GM21737 (cell line): Measurements from ENCODE around the gene MAGI1.
"Not testable (repeated sequence)": the region's sequence is repeated elsewhere in the genome, so short reads cannot be mapped to it uniquely, and the experiment has no call there.

Source experiments
- ATAC-seq: cut with Tn5 transposase; IDR thresholded peaks from one replicate; pipeline ENCODE4 v1.9.1; 2021; ENCODE audit warnings: mild to moderate bottlenecking, moderate library complexity; ENCODE audit not compliant: unreplicated experiment

MAGI1 gene

DNA sequence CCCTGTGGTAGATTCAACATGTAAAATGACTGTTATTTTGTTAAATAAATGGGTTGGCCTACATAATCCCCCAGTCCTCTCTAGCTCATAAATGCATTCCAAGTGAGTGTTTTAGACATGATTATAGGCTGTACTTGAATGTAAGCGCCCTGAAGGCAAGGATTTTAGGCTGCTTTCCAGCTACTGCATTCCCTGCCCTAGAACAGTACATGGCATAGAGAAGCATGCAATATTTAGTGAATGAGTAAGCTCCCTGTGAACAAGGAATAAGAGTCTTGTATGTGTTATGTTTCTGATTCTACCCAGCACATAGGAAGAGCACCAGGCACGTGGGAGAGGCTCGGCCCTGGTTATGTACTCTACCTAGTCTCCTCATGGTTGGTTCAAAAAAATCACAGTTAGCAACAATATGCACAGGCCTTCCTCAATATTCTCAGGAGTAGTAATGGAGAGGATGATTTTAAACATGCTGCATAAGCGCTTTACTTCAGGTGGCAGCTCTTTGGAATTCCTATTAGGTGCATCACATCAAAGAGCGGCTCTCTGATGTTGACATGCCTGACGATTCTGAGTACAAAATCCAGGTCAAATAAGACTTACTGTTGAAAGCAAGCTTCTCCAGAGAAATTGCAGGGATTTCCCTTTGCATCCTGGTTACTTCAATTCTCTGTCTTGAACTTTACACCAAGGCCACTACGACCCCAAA lies 456.6 kb downstream of the MAGI1 start:
- no peak for ATAC-seq

GRCh38 chr3:65581313-65581712 lies 457.4 kb downstream of the MAGI1 start:
- no peak for ATAC-seq

- no peak for ATAC-seq
Measured at GRCh38 chr3:65578861-65579260, 459.9 kb downstream of the MAGI1 start.

DNA sequence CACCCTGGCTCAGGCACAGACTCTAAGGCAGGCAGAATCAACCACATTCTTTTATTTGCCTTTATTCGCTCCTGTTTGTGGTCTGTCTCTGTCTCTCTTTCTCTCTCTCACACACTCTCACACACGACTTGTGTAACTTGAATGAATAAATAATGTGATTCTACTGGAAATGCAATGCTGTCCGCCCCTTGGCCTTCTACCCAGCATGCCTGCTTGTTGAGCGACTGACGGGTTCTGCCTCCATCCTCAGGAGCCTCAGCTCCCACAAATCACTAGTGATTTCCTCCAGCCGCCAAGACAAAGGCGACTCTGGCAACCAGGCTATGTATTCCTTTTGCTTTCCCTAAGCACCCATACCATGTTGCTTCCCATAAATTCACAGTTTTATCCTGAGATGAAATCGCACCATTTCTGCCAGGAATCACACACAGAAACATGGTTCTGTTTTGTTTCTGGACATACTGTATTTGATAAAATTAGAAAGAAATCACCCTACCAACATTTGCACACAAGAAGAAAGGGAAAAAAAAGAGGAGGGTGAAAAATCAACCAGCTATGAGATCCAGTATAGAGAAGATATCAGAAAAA lies 460.8 kb downstream of the MAGI1 start:
- ATAC-seq = no peak

- ATAC-seq = no peak
Measured at GRCh38 chr3:65576966-65577365, 461.8 kb downstream of the MAGI1 start.

DNA sequence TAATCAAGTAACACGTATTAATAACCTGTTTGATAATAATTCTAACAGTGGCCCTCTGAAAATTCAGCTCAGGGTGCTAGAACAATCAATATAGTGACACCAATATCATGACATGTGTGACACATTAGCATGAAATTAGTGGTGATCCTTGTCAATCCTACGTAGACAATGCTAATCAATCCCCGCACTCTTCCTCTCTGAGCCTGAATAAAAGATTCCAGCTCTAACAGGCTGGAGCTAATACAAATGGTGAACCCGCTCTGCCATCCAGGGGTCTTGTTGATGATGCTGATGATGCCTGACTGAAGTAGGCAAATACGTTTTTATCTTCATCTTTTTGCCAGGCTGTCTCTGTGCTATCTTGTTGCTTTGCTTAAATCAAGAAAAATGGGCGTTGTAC lies 462.5 kb downstream of the MAGI1 start:
- no peak for ATAC-seq

DNA sequence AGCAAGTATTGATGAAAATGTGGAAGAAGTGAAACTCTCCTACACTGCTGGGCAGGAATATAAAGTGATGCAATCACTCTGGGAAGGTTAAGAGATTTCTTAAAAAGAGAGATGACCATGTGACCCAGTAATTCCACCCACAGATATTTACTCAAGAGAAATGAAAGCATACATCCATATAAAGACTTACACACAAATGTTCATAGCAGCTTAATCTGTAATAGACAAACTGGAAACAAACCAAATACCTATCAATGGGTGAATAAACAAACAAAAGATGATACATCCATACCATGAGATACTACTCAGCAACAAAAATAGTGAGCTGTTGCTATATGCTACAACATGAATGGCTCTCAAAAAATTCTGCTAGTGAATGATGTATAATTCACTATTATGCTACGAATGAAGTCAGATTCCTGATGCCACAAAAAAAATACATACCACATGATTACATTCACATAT lies 463.3 kb downstream of the MAGI1 start:
- no peak for ATAC-seq

DNA sequence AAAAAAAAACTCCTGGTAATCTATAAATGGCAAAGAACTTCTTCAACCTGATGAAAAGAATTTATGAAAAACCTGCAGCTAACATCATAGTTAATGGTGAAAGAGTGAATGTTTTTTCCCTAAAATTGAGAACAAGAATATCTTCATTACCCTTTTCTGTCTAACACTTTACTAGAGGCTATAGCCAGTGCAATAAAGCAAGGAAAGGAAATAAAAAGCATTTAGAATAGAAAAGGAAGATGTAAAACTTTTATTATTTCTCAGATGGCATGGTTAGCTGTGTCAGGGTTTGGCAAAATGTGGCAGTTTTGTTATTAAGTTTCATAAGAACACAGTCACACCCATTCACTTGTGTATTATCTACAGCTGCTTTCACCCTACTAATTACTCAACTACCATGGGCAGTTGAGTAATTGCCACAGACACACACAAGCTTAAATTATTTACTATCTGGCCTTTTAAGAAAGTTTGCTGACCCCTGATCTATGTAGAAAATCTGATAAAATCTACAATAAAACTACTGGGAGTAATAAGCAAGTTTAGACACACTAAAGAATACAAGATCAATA lies 465.1 kb downstream of the MAGI1 start:
- no peak for ATAC-seq

- ATAC-seq = no peak
Measured at GRCh38 chr3:65572175-65572777, 466.4 kb downstream of the MAGI1 start.

DNA sequence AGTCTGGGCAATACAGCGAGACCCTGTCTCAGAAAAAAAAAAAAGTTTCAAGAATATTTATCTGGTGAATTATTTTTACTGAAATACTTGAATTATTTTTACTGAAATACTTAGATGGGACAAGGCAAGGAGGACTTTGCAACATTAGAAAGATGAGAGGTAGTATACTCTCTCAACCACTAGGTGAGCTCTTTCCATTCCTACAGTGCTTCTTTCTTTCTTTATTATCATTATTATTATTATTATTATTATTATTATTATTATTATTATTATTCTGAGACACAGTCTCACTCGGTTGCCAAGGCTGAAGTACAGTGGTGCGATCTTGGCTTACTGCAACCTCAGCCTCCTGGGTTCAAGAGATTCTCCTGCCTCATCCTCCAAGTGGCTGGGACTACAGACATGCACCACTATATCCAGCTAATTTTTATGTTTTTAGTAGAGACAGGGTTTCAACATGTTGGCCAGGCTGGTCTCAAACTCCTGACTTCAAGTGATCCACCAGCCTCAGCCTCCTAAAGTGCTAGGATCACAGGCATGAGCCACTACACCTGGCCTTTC lies 468.8 kb downstream of the MAGI1 start:
- no peak for ATAC-seq

DNA sequence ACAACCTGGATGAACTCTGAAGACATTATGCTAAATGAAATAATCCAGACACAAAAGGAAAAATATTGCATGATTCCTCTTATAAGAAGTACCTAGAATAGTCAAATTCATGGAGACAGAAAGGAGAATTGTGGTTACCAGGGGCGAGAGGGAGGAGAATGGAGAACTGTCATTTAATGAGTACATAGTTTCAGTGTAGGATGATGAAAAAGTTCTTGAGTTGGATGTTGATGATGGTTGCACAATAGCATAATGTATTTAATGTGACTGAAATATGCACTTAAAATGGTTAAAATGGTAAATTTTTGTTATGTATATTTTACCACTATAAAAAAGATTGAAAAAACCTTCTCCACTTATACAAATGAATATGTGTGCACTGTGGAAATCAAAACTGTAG lies 469.6 kb downstream of the MAGI1 start:
- ATAC-seq = no peak

- no peak for ATAC-seq
Measured at GRCh38 chr3:65568497-65568896, 470.2 kb downstream of the MAGI1 start.

GRCh38 chr3:65565744-65566143 lies 473.0 kb downstream of the MAGI1 start:
- not testable (repeated sequence) for ATAC-seq

GRCh38 chr3:65564483-65564882 lies 474.2 kb downstream of the MAGI1 start:
- no peak for ATAC-seq

GRCh38 chr3:65563861-65564260 lies 474.9 kb downstream of the MAGI1 start:
- ATAC-seq = no peak

DNA sequence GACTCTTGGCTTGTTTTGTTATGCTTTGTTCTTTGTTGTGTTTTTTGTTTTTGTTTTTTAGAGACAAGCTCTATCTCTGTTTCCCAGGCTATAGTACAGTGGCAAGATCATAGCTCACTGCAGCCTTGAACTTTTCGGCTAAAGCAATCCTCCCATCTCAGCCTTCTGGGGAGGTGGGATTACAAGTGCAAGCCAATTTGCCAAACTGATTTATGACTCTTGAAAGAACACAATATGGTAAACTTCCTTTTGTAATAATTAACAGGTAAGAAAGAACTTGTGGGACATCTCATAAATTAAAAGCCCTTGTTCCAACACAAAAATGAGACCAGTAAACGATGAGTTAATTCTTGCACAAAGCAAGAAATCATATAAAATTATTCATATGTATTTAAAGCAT lies 476.3 kb downstream of the MAGI1 start:
- ATAC-seq = no peak

DNA sequence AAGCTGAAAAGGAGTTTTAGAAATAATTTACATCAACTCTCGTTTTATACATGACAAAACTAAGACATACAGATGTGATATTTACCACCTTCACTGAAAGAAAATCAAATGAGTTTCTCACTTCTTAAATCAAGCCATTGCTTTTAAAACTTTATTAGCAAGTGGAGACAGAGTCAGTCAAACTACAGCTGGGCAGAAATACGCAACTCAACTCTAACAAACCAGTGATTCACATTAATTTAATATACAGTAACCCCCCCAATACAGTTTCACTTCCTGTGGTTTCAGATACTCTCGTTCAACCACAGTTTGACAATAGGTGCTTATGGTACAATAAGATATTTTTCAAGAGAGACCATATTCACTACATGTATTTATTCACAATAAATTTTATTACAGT lies 477.1 kb downstream of the MAGI1 start:
- no peak for ATAC-seq

DNA sequence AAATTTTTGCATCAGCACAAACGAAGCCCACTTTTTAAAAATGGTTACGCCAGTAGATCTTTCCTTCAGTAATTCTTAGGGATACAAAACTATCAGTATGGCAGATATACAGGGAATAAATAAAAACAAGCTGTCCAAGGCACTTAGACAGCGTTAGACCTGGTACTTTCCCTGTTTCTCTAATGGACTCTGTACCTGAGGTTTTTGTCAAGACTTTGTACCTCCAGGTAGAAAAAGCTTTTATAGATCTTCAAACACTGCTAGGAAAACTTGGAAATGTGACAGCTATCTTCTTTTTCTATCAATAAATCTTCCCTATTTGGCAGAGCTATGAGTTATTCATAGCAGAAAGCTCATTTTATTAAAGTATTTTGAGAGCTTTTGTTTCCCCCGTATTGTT lies 477.8 kb downstream of the MAGI1 start:
- ATAC-seq = no peak

GRCh38 chr3:65560133-65560532 lies 478.6 kb downstream of the MAGI1 start:
- no peak for ATAC-seq

DNA sequence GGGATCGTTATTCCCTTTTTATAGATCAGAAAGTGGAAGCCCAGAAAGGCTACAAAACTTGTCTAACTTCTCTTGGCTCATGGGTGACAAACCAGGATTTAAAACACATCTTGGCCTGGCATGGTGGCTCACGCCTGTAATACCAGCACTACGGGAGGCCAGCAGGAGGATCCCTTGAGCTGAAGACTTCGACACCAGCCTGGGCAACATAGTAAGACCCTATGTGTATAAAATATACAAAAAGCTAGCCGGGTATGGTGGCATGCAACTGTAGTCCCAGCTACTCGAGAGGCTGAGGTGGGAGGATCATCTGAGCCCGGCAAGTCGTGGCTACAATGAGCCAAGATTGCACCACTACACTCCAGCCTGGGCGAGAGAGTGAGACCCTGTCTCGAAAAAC lies 479.1 kb downstream of the MAGI1 start:
- no peak for ATAC-seq

DNA sequence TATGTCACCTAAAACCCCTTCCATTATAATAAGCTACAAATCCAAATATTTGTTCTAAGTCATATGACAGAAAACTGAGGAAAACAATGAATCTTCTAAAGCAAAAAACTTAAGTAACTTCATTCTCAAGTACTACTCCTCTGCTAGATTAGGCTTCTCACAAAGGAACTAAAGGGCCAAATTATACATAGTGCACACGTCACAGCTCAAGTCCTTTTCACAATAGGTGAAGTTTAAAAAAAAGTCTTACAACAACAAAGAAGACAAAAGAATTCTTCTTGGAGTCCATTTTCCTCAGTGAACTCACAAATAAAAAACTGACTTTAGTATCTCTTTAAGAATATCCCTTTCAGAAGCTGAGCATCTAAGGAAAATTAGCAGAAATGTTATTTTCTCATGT lies 479.9 kb downstream of the MAGI1 start:
- ATAC-seq = no peak
